Fibroblast of lung (primary cell): ENCODE measurements around the gene MRPL58. TPM values are rescaled to one million over a fixed set of nuclear protein-coding genes. Genes with fewer than 3 reads are reported as not detected.
A peak's percentile ranks its signal among the peaks of the same experiment; 100 is the strongest.

Source experiments
- DNase-seq, 2 donors: peaks; one replicate each; pipeline versions ENCODE4 v3.0.0 to v3.0.0-alpha.2; 2010; ENCODE audit warnings: low read depth in 2 of 2
- H2AFZ ChIP-seq: 2 replicates; pipeline ENCODE4 v1.5.1; 2012; ENCODE audit warnings: low read length, control low read depth, inconsistent platforms
- H3K27ac ChIP-seq: 2 replicates; pipeline ENCODE4 v1.5.1; 2011; ENCODE audit warnings: low read length, control low read depth; ENCODE audit not compliant: insufficient read depth
- H3K27me3 ChIP-seq: 2 replicates; pipeline ENCODE4 v1.5.1; 2011; ENCODE audit warnings: mild to moderate bottlenecking, low read length; ENCODE audit not compliant: control insufficient read depth, insufficient read depth
- H3K36me3 ChIP-seq: 2 replicates; pipeline ENCODE4 v1.5.1; 2011; ENCODE audit warnings: low read length; ENCODE audit not compliant: control insufficient read depth, insufficient read depth
- H3K4me1 ChIP-seq: 2 replicates; pipeline ENCODE4 v1.5.1; 2011; ENCODE audit warnings: low read length; ENCODE audit not compliant: control insufficient read depth, insufficient read depth; ENCODE audit errors: extremely low read depth
- H3K4me2 ChIP-seq: 2 replicates; pipeline ENCODE4 v1.5.1; 2011; ENCODE audit warnings: low read length, control low read depth; ENCODE audit not compliant: insufficient read depth; ENCODE audit errors: extremely low read depth
- H3K4me3 ChIP-seq, 4 experiments: fragments of 200-600 bp in 1 of 4; sonication (generic) in 1 of 4; replicated peaks in 1 of 4; 2 replicates each; pipeline ENCODE4 v1.5.1; 2011 to 2016; ENCODE audit warnings: low read length in 4 of 4, low read depth in 3 of 4, mild to moderate bottlenecking in 3 of 4, control low read depth in 2 of 4, inconsistent platforms in 1 of 4, mixed read lengths in 1 of 4; ENCODE audit not compliant: insufficient read depth in 1 of 4; ENCODE audit errors: control extremely low read depth in 1 of 4
- H3K79me2 ChIP-seq: 2 replicates; pipeline ENCODE4 v1.5.1; 2012; ENCODE audit warnings: mild to moderate bottlenecking, low read length, inconsistent platforms; ENCODE audit not compliant: control insufficient read depth, insufficient read depth
- H3K9ac ChIP-seq: 2 replicates; pipeline ENCODE4 v1.5.1; 2011; ENCODE audit warnings: mild to moderate bottlenecking, low read length, control low read depth; ENCODE audit not compliant: insufficient read depth
- H3K9me3 ChIP-seq: 2 replicates; pipeline ENCODE4 v1.5.1; 2012; ENCODE audit warnings: low read depth, low read length; ENCODE audit not compliant: control insufficient read depth, insufficient read depth
- H4K20me1 ChIP-seq: 2 replicates; pipeline ENCODE4 v1.5.1; 2011; ENCODE audit warnings: low read length; ENCODE audit not compliant: control insufficient read depth, insufficient read depth; ENCODE audit errors: extremely low read depth
- CTCF ChIP-seq, 2 donors: IDR thresholded peaks in 1 of 2; conservative IDR thresholded peaks in 1 of 2; 1 replicate in 1 of 2; 2 replicates in 1 of 2; pipeline ENCODE4 v1.5.1; 2011 to 2012; ENCODE audit warnings: low read length in 2 of 2, control low read depth in 1 of 2, inconsistent platforms in 1 of 2, low read depth in 1 of 2, mild to moderate bottlenecking in 1 of 2
- EZH2 ChIP-seq: IDR thresholded peaks from 2 replicates; pipeline ENCODE4 v1.5.1; 2012; ENCODE audit warnings: low read length, control low read depth, mild to moderate bottlenecking; ENCODE audit errors: missing control alignments
- polyA plus RNA-seq, 2 donors: library from polyadenylated mRNA; depleted of rRNA in 1 of 2; stranded (reverse) in 1 of 2; unstranded in 1 of 2; fragments of >200 nt; gene quantifications; 2 replicates each; pipeline ENCODE4 v1.2.1, GENCODE V29; 2011 to 2012; ENCODE audit warnings: missing spikeins in 1 of 2
- total RNA-seq: library from RNA; depleted of rRNA; stranded (reverse); fragments of >200 nt; gene quantifications from 2 replicates; pipeline ENCODE4 v1.2.1, GENCODE V29; 2014

MRPL58 gene
- total and polyA plus RNA-seq, 2 donors (not counting 1 experiment from before 2014, with no cell fraction given): 35.2 to 49.1 TPM

- no peaks in the 10 kb centered on the region for H3K27me3 ChIP-seq
- H3K4me1 ChIP-seq: peaks cover 3% of the 10 kb centered on the region
- peaks cover 9% of the 10 kb centered on the region for H3K79me2 ChIP-seq
- no peak overlapping the region for H3K27ac ChIP-seq
- TF ChIP-seq CTCF (conservative IDR thresholded peaks at IDR 0.05 in 1 of 2, IDR thresholded peaks at IDR 0.05 in 1 of 2; ENCODE audit: low read depth in 1 of 2, low read length in 2 of 2): no peak
- H3K4me3 ChIP-seq: no peak overlapping the region
- H3K36me3 ChIP-seq: peaks cover 5% of the 10 kb centered on the region
- H3K9me3 ChIP-seq: no peaks in the 10 kb centered on the region
- H3K9ac ChIP-seq: no peak overlapping the region
- H2AFZ ChIP-seq: no peak overlapping the region
- no peaks in the 10 kb centered on the region for H4K20me1 ChIP-seq
- DNase-seq: no peak
- H3K4me2 ChIP-seq: no peak overlapping the region
These were observed 39.5 kb downstream of the MRPL58 start for GRCh38 chr17:75051941-75052340.

GRCh38 chr17:75059369-75060345 lies 47.2 kb downstream of the MRPL58 start:
- H3K79me2 ChIP-seq: no peaks in the 10 kb centered on the region
- no peak overlapping the region for H2AFZ ChIP-seq
- no peaks in the 10 kb centered on the region for H4K20me1 ChIP-seq
- H3K4me3 ChIP-seq: no peak overlapping the region
- peaks cover 20% of the 10 kb centered on the region for H3K36me3 ChIP-seq
- H3K27me3 ChIP-seq: no peaks in the 10 kb centered on the region
- no peak overlapping the region for H3K9ac ChIP-seq
- no peak overlapping the region for H3K27ac ChIP-seq
- no peaks in the 10 kb centered on the region for H3K4me1 ChIP-seq
- peak; percentile 50 to 84 for DNase-seq
- H3K9me3 ChIP-seq: no peaks in the 10 kb centered on the region
- TF ChIP-seq CTCF (conservative IDR thresholded peaks at IDR 0.05 in 1 of 2, IDR thresholded peaks at IDR 0.05 in 1 of 2; ENCODE audit: low read depth in 1 of 2, low read length in 2 of 2): peak; percentile 56 to 58
- TF ChIP-seq EZH2: no peak
- no peak overlapping the region for H3K4me2 ChIP-seq

- no peaks in the 10 kb centered on the region for H3K9me3 ChIP-seq
- H3K36me3 ChIP-seq: peaks cover 22% of the 10 kb centered on the region
- H3K27me3 ChIP-seq: no peaks in the 10 kb centered on the region
- H3K4me1 ChIP-seq: no peaks in the 10 kb centered on the region
- H2AFZ ChIP-seq: no peak overlapping the region
- H3K9ac ChIP-seq: no peak overlapping the region
- no peaks in the 10 kb centered on the region for H4K20me1 ChIP-seq
- no peak overlapping the region for H3K4me3 ChIP-seq
- no peak for TF ChIP-seq EZH2
- no peak for TF ChIP-seq CTCF (conservative IDR thresholded peaks at IDR 0.05 in 1 of 2, IDR thresholded peaks at IDR 0.05 in 1 of 2; ENCODE audit: low read depth in 1 of 2, low read length in 2 of 2)
- H3K27ac ChIP-seq: no peak overlapping the region
- no peak overlapping the region for H3K4me2 ChIP-seq
- DNase-seq: no peak
- H3K79me2 ChIP-seq: no peaks in the 10 kb centered on the region
These were observed 48.1 kb downstream of the MRPL58 start for GRCh38 chr17:75060434-75061054.
